GM23248 (cell line): ENCODE measurements around the gene KREMEN1. TPM values are rescaled to one million over a fixed set of nuclear protein-coding genes. Genes with fewer than 3 reads are reported as not detected.

Source experiments
- DNase-seq: peaks from one replicate; pipeline ENCODE4 v3.0.0-alpha.2; 2015
- H2AFZ ChIP-seq: fragments of 200-600 bp; sonication (generic); 2 replicates; pipeline ENCODE4 v1.6.1; 2016; ENCODE audit warnings: antibody characterized with exemption
- H3F3A ChIP-seq: fragments of 200-600 bp; sonication (generic); 2 replicates; pipeline ENCODE4 v1.6.1; 2016; ENCODE audit warnings: mild to moderate bottlenecking, antibody characterized with exemption, mixed run types; ENCODE audit not compliant: insufficient read depth
- H3K27ac ChIP-seq: fragments of 200-600 bp; sonication (generic); 2 replicates; pipeline ENCODE4 v1.5.1; 2016; ENCODE audit warnings: mild to moderate bottlenecking
- H3K27me3 ChIP-seq: fragments of 200-600 bp; sonication (generic); replicated peaks from 2 replicates; pipeline ENCODE4 v1.6.1; 2016; ENCODE audit warnings: mild to moderate bottlenecking; ENCODE audit not compliant: insufficient read depth
- H3K36me3 ChIP-seq: fragments of 200-600 bp; sonication (generic); 2 replicates; pipeline ENCODE4 v1.6.1; 2016; ENCODE audit warnings: low read depth, mild to moderate bottlenecking
- H3K4me1 ChIP-seq: fragments of 200-600 bp; sonication (generic); 2 replicates; pipeline ENCODE4 v1.6.1; 2016; ENCODE audit warnings: mild to moderate bottlenecking; ENCODE audit not compliant: insufficient read depth
- H3K4me2 ChIP-seq: fragments of 200-600 bp; sonication (generic); one replicate; pipeline ENCODE4 v1.6.1; 2016; ENCODE audit warnings: mild to moderate bottlenecking; ENCODE audit not compliant: unreplicated experiment
- H3K4me3 ChIP-seq: fragments of 200-600 bp; sonication (generic); 2 replicates; pipeline ENCODE4 v1.5.1; 2016; ENCODE audit warnings: mild to moderate bottlenecking
- H3K79me2 ChIP-seq: fragments of 200-600 bp; sonication (generic); 2 replicates; pipeline ENCODE4 v1.6.1; 2016; ENCODE audit warnings: mild to moderate bottlenecking; ENCODE audit not compliant: insufficient read depth
- H3K9ac ChIP-seq: fragments of 200-600 bp; sonication (generic); 2 replicates; pipeline ENCODE4 v1.6.1; 2016; ENCODE audit warnings: mild to moderate bottlenecking
- H3K9me2 ChIP-seq: fragments of 200-600 bp; sonication (generic); 2 replicates; pipeline ENCODE4 v1.6.1; 2016; ENCODE audit warnings: mixed run types, mild to moderate bottlenecking, moderate library complexity; ENCODE audit not compliant: insufficient read depth
- H3K9me3 ChIP-seq: fragments of 200-600 bp; sonication (generic); one replicate; pipeline ENCODE4 v1.6.1; 2017; ENCODE audit warnings: low read depth
- H4K20me1 ChIP-seq: fragments of 200-600 bp; sonication (generic); 2 replicates; pipeline ENCODE4 v1.6.0; 2016; ENCODE audit not compliant: insufficient read depth
- EZH2 ChIP-seq: fragments of 200-600 bp; sonication (generic); IDR thresholded peaks from 2 replicates; pipeline ENCODE4 v1.6.1; 2018; ENCODE audit warnings: antibody characterized with exemption, mild to moderate bottlenecking; ENCODE audit not compliant: insufficient read depth, poor library complexity, severe bottlenecking
- EZH2phosphoT487 ChIP-seq: fragments of 200-600 bp; sonication (generic); IDR thresholded peaks from 2 replicates; pipeline ENCODE4 v1.6.1; 2018; ENCODE audit warnings: antibody characterized with exemption, moderate library complexity, mild to moderate bottlenecking, low read depth; ENCODE audit not compliant: insufficient read depth
- WGBS, 2 experiments: methylation state at CpG; one replicate each; pipeline ENCODE4 v1.1.6; 2015 to 2017; ENCODE audit warnings: low lambda C conversion rate in 2 of 2, low coverage in 1 of 2; ENCODE audit errors: missing lambda C conversion rate in 2 of 2; 5-methylcytosine and 5-hydroxymethylcytosine counted together
- in situ Hi-C: fragments of 300-500 bp; cut with MboI; formaldehyde crosslinking; loops from 2 replicates; pipeline ENCODE4 v1.15.0; 2020
- polyA plus RNA-seq: library from polyadenylated mRNA; unstranded; fragments of >200 nt; fragmentation: Nextera tagmentation; extraction: Ambion mirVana; gene quantifications from 2 replicates; pipeline ENCODE4 v1.2.1, GENCODE V29; 2016
- total RNA-seq: library from RNA; depleted of rRNA; stranded (reverse); fragments of >200 nt; shearing (Covaris generic); gene quantifications from 2 replicates; pipeline ENCODE4 v1.2.3, GENCODE V29; 2014

KREMEN1 gene
- total and polyA plus RNA-seq, 2 experiments from 2014 or later = 4.3 to 4.4 TPM

GRCh38 chr22:29172216-29172615, 99.4 kb downstream of the KREMEN1 start:
- 73 to 75% methylated on average over 6 of the region's 6 CpGs for WGBS, 2 experiments
- in situ Hi-C loops = no loop called here
- peaks cover 7% of the 10 kb centered on the region for H3K9me3 ChIP-seq

GRCh38 chr22:29175312-29175835, 102.5 kb downstream of the KREMEN1 start:
- no peak for DNase-seq
- peaks cover 4% of the 10 kb centered on the region; the same call in 1 of the 2 replicates for H3K27me3 ChIP-seq
- no peak for TF ChIP-seq EZH2
- TF ChIP-seq EZH2phosphoT487 = no peak
- no peaks in the 10 kb centered on the region for H4K20me1 ChIP-seq
- no peaks in the 10 kb centered on the region for H3K9me2 ChIP-seq
- no peaks in the 10 kb centered on the region for H3K79me2 ChIP-seq
- no peaks in the 10 kb centered on the region; the same call in 1 of the 2 replicates for H3F3A ChIP-seq
- no peak overlapping the region for H2AFZ ChIP-seq
- H3K4me3 ChIP-seq = no peak overlapping the region
- H3K27ac ChIP-seq = no peak overlapping the region
- no peaks in the 10 kb centered on the region for H3K36me3 ChIP-seq
- H3K4me1 ChIP-seq = no peaks in the 10 kb centered on the region
- in situ Hi-C loops = no loop called here
- WGBS, 2 experiments = 52% methylated on average over 1 of the region's 1 CpG
- H3K9ac ChIP-seq = no peak overlapping the region
- peaks cover 7% of the 10 kb centered on the region for H3K9me3 ChIP-seq
- H3K4me2 ChIP-seq = no peak overlapping the region

More at GRCh38 chr22:29172216-29172615, 99.4 kb downstream of the KREMEN1 start:
- Histone ChIP-seq H3F3A (no peaks in the 10 kb centered on the region; the same call in 1 of the 2 replicates), H3K4me2 (no peak overlapping the region), H2AFZ (no peak overlapping the region), H3K9me2 (no peaks in the 10 kb centered on the region), H3K4me1 (no peaks in the 10 kb centered on the region), H3K27me3 (0 out of 2 replicates have a peak, but pooled peaks cover 3% of the 10 kb centered on the region), H3K27ac (no peak overlapping the region), H4K20me1 (no peaks in the 10 kb centered on the region), H3K4me3 (no peak overlapping the region), H3K9ac (no peak overlapping the region), H3K36me3 (no peaks in the 10 kb centered on the region), H3K79me2 (no peaks in the 10 kb centered on the region)
- DNase-seq = no peak
- no peak for TF ChIP-seq EZH2

- H3K27ac ChIP-seq = no peak overlapping the region
- in situ Hi-C loops = no loop called here
- no peaks in the 10 kb centered on the region for H3K9me2 ChIP-seq
- H3K4me2 ChIP-seq = no peak overlapping the region
- no peak overlapping the region for H3K4me3 ChIP-seq
- WGBS, 2 experiments = 69 to 74% methylated on average over 19 of the region's 19 CpGs
- no peaks in the 10 kb centered on the region for H3K4me1 ChIP-seq
- no peak overlapping the region for H3K9ac ChIP-seq
- H2AFZ ChIP-seq = no peak overlapping the region
- no peak for TF ChIP-seq EZH2
- TF ChIP-seq EZH2phosphoT487 = no peak
- no peaks in the 10 kb centered on the region for H3K9me3 ChIP-seq
- no peaks in the 10 kb centered on the region for H4K20me1 ChIP-seq
- H3K36me3 ChIP-seq = no peaks in the 10 kb centered on the region
- no peak for DNase-seq
- peaks cover 9% of the 10 kb centered on the region; the same call in 1 of the 2 replicates for H3K27me3 ChIP-seq
- no peaks in the 10 kb centered on the region for H3K79me2 ChIP-seq
- no peaks in the 10 kb centered on the region for H3F3A ChIP-seq
Measured at GRCh38 chr22:29183971-29184848, 111.4 kb downstream of the KREMEN1 start.

- H3K9me2 ChIP-seq = no peaks in the 10 kb centered on the region
- H3K36me3 ChIP-seq = no peaks in the 10 kb centered on the region
- no peak overlapping the region for H2AFZ ChIP-seq
- H3K79me2 ChIP-seq = no peaks in the 10 kb centered on the region
- no peaks in the 10 kb centered on the region for H3K4me1 ChIP-seq
- H3K9ac ChIP-seq = no peak overlapping the region
- H3K27ac ChIP-seq = no peak overlapping the region
- H3K27me3 ChIP-seq = peaks cover 12% of the 10 kb centered on the region; the same call in 1 of the 2 replicates
- H4K20me1 ChIP-seq = no peaks in the 10 kb centered on the region
- WGBS, 2 experiments = 60 to 64% methylated on average over 12 of the region's 12 CpGs
- in situ Hi-C loops = no loop called here
- no peak overlapping the region for H3K4me2 ChIP-seq
- no peak for TF ChIP-seq EZH2
- no peak for TF ChIP-seq EZH2phosphoT487
- H3F3A ChIP-seq = no peaks in the 10 kb centered on the region
- no peaks in the 10 kb centered on the region for H3K9me3 ChIP-seq
- H3K4me3 ChIP-seq = no peak overlapping the region
- no peak for DNase-seq
Measured at GRCh38 chr22:29184849-29185490, 112.1 kb downstream of the KREMEN1 start.
